GM12878 (cell line): ENCODE results near the gene HAGHL. TPM values are rescaled to one million over a fixed set of nuclear protein-coding genes. Genes with fewer than 3 reads are reported as not detected.
A peak's percentile ranks its signal among the peaks of the same experiment; 100 is the strongest.

Source experiments
- ATAC-seq: fragments of 200-7000 bp; cut with Tn5 transposase; 3 replicates; pipeline ENCODE4 v1.9.1; 2020; ENCODE audit warnings: mild to moderate bottlenecking, moderate library complexity
- BruUV-seq: library from RNA; stranded (reverse); fragments of 400-500 nt; replicated peaks from 2 replicates; lab custom pipeline; 2021; lab: Mats Ljungman, UMichigan
- CTCF ChIA-PET: fragments of 300-600 bp; sonication (Branson Sonifier 250); formaldehyde crosslinking; extraction: SDS; loops from one replicate; lab custom pipeline; 2021; ENCODE audit warnings: inconsistent platforms; lab: Yijun Ruan, JAX
- POLR2A ChIA-PET: fragments of 350-600 bp; formaldehyde crosslinking; extraction: SDS; loops from one replicate; lab custom pipeline; 2021; ENCODE audit warnings: inconsistent platforms; lab: Charles Lee
- RAD21 ChIA-PET: fragments of 300-600 bp; sonication (Branson Sonifier 250); formaldehyde crosslinking; loops from one replicate; lab custom pipeline; 2023; ENCODE audit warnings: antibody characterized with exemption; ENCODE audit not compliant: unreplicated experiment; lab: Charles Lee
- SMC1A ChIA-PET: fragments of 300-600 bp; sonication (Branson Sonifier 250); formaldehyde crosslinking; loops from one replicate; lab custom pipeline; 2023; ENCODE audit not compliant: unreplicated experiment, uncharacterized antibody; lab: Charles Lee
- DNase-seq: peaks from one replicate; pipeline ENCODE4 v3.0.0-alpha.2; 2011; ENCODE audit warnings: low read depth, low spot score
- FAIRE-seq: peaks from 3 replicates; lab custom pipeline; 2011; peaks lifted over from hg19 to GRCh38; lab: Jason Lieb, UNC
- H2AFZ ChIP-seq: 2 replicates; pipeline ENCODE4 v1.6.0; 2011; ENCODE audit warnings: low read depth, low read length, control low read depth; ENCODE audit not compliant: control insufficient read depth
- H3K27ac ChIP-seq: 2 replicates; pipeline ENCODE4 v1.5.1; 2011; ENCODE audit warnings: control low read depth; ENCODE audit not compliant: control insufficient read depth, insufficient read depth
- H3K27me3 ChIP-seq, 2 experiments: replicated peaks in 1 of 2; 2 replicates each; pipeline versions ENCODE4 v1.6.0 to v1.6.1; 2011; ENCODE audit warnings: low read length in 1 of 2; ENCODE audit not compliant: control insufficient read depth in 2 of 2, insufficient read depth in 2 of 2
- H3K36me3 ChIP-seq, 2 experiments: 2 replicates each; pipeline ENCODE4 v1.5.1; 2011; ENCODE audit warnings: low read length in 1 of 2; ENCODE audit not compliant: control insufficient read depth in 2 of 2, insufficient read depth in 2 of 2
- H3K4me1 ChIP-seq: 2 replicates; pipeline ENCODE4 v1.6.1; 2011; ENCODE audit warnings: mild to moderate bottlenecking, low read length, moderate library complexity, mixed read lengths; ENCODE audit not compliant: control insufficient read depth, insufficient read depth
- H3K4me2 ChIP-seq: 2 replicates; pipeline ENCODE4 v1.6.0; 2011; ENCODE audit warnings: control low read depth; ENCODE audit not compliant: control insufficient read depth, insufficient read depth
- H3K4me3 ChIP-seq: fragments of 200-600 bp; sonication (generic); 2 replicates; pipeline ENCODE4 v1.5.1; 2016
- H3K79me2 ChIP-seq: 2 replicates; pipeline ENCODE4 v1.6.0; 2011; ENCODE audit warnings: low read length; ENCODE audit not compliant: control insufficient read depth, insufficient read depth
- H3K9ac ChIP-seq: 2 replicates; pipeline ENCODE4 v1.8.0; 2011; ENCODE audit warnings: low read length, control low read depth, mixed read lengths; ENCODE audit not compliant: control insufficient read depth, insufficient read depth
- H3K9me3 ChIP-seq: replicated peaks from 3 replicates; pipeline ENCODE4 v1.5.1; 2011; ENCODE audit warnings: mild to moderate bottlenecking, low read length; ENCODE audit not compliant: control insufficient read depth, insufficient read depth
- H4K20me1 ChIP-seq: 2 replicates; pipeline ENCODE4 v1.6.0; 2011; ENCODE audit not compliant: control insufficient read depth, insufficient read depth
- BRCA1 ChIP-seq: IDR thresholded peaks from 2 replicates; pipeline ENCODE4 v1.6.1; 2011; ENCODE audit warnings: low read depth, low read length, improper control_type of control experiment
- PAX5 ChIP-seq: IDR thresholded peaks from 2 replicates; pipeline ENCODE4 v1.6.1; 2011; ENCODE audit warnings: low read depth, low read length, borderline replicate concordance
- SMARCA5 ChIP-seq: fragments of 450-650 bp; IDR thresholded peaks from 2 replicates; pipeline ENCODE4 v1.6.1; 2017; ENCODE audit warnings: mild to moderate bottlenecking
- SPI1 ChIP-seq: IDR thresholded peaks from 2 replicates; pipeline ENCODE4 v1.6.1; 2011; ENCODE audit warnings: low read depth, mild to moderate bottlenecking, low read length, moderate library complexity, borderline replicate concordance; ENCODE audit not compliant: insufficient read depth
- TCF12 ChIP-seq: IDR thresholded peaks from 2 replicates; pipeline ENCODE4 v1.6.1; 2011; ENCODE audit warnings: low read depth, mild to moderate bottlenecking, low read length
- WGBS: methylation state at CpG from one replicate; pipeline ENCODE4 v1.1.6; 2016; ENCODE audit warnings: low lambda C conversion rate; ENCODE audit not compliant: insufficient replicate concordance, insufficient coverage; ENCODE audit errors: missing lambda C conversion rate; 5-methylcytosine and 5-hydroxymethylcytosine counted together
- in situ Hi-C: fragments of 300-500 bp; cut with MboI; formaldehyde crosslinking; loops from 9 replicates; pipeline ENCODE4 v1.14.3; 2018; ENCODE audit warnings: mixed read lengths
- intact Hi-C: fragments of 100-400 bp; cut with micrococcal nuclease; formaldehyde crosslinking; loops from one replicate; pipeline ENCODE4 v1.14.2; 2022; ENCODE audit not compliant: unreplicated experiment
- polyA plus RNA-seq, 11 experiments: library from polyadenylated mRNA; depleted of rRNA in 4 of 11; unstranded in 6 of 11; stranded (reverse) in 5 of 11; fragments of >200 nt; fragmentation: Nextera tagmentation in 4 of 11; fragmentation: Illumina TruSeq in 1 of 11; extraction: Ambion mirVana in 4 of 11; extraction: Trizol in 1 of 11; gene quantifications; 1 replicate in 1 of 11; 2 replicates in 10 of 11; pipeline versions ENCODE4 v1.2.1 to v1.2.3, GENCODE V29; 2011 to 2016; ENCODE audit warnings: inconsistent platforms in 2 of 11, missing spikeins in 2 of 11, low read depth in 1 of 11
- total RNA-seq, 4 experiments: library from RNA; depleted of rRNA in 3 of 4; stranded (reverse); fragments of >200 nt in 3 of 4; fragmentation: Illumina TruSeq in 1 of 4; extraction: Trizol in 1 of 4; gene quantifications; 2 replicates each; pipeline versions ENCODE4 v1.2.1 to v1.2.3, GENCODE V29; 2013 to 2021
- TF ChIP-seq, protein P1 (sequence below): fragments of 450-650 bp; IDR thresholded peaks from 2 replicates; pipeline ENCODE4 v1.6.1; 2017; ENCODE audit warnings: mild to moderate bottlenecking
- TF ChIP-seq, protein P2 (sequence below): fragments of 450-650 bp; formaldehyde crosslinking; IDR thresholded peaks from 2 replicates; pipeline ENCODE4 v1.4.0; 2020; ENCODE audit warnings: mild to moderate bottlenecking, moderate library complexity
- TF ChIP-seq, protein P3 (sequence below), 3 experiments: IDR thresholded peaks in 2 of 3; conservative IDR thresholded peaks in 1 of 3; 2 replicates each; pipeline ENCODE4 v1.5.1; 2011; ENCODE audit warnings: low read depth in 3 of 3, low read length in 3 of 3, mild to moderate bottlenecking in 3 of 3, control low read depth in 2 of 3, moderate library complexity in 2 of 3, inconsistent platforms in 1 of 3, mixed read lengths in 1 of 3; ENCODE audit not compliant: control insufficient read depth in 2 of 3, insufficient read depth in 1 of 3; ENCODE audit errors: extremely low read depth in 1 of 3
- TF ChIP-seq, protein P4 (sequence below): fragments of 450-650 bp; formaldehyde crosslinking; IDR thresholded peaks from 2 replicates; pipeline ENCODE4 v1.5.0; 2022; ENCODE audit warnings: mild to moderate bottlenecking, missing genetic modification characterization

Gene HAGHL
- total and polyA plus RNA-seq, 10 of the 15 experiments (the other 5 are each of a cell fraction or from before 2014, with no cell fraction given): 0.23 to 44.6 (median 16.4) TPM

DNA sequence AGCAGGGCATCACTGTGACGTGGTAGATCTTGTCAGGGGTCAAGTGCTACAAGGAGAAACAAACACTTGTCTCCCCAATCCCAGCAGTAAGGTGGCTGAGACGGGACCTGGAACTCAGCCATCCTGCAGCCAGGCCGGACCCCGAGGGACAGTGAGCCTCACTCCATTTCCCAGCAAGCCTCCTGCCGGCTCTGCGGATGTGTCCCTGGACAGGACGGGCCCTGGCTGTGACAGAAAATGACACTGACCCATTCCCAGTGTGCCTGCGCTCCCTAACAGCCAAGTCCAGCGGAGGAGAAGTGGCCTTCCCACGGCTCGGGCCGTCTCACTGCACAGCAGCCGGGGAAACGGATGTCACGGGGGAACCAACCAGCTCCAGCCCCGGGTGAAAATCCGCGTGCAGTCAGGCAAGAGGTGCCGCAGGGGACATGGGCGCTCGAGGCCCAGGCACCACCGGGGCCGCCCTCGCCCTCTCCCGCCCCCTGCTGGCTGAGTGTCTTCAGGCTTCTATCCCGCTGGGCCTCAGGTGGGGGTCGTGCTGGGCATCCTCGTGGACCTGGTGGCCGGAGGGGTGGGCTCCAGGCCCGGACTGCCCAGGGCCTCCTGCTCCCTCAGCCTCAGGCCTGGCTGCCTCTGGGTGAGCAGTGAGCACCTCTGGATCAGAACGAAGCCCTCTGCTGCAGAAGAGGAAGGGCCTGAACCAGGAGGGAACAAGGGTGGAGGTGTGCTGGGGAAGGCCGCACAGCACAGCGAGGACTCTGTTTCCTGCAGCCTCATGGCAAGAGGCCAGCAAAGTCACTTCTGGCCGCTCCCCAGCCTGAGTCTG, 6.7 kb downstream of the HAGHL start:
- in situ Hi-C loops: no loop called here
- peaks cover 2% of the 10 kb centered on the region for H3K79me2 ChIP-seq
- H3K36me3 ChIP-seq: peaks cover 7 to 9% of the 10 kb centered on the region in 2 experiments; a peak in 3 of 4 replicates
- H3K9me3 ChIP-seq: no peaks in the 10 kb centered on the region
- H3K4me3 ChIP-seq: no peak overlapping the region
- no TSS peak for BruUV-seq
- ChIA-PET RAD21 (no interaction called here), POLR2A (no interaction called here), CTCF (interaction anchor here (1.3 kb wide), 1 partner anchor 13 kb away, joined by 4 read pairs; the partner anchor contains the start of gene ANTKMT), SMC1A (interaction anchor here (1.5 kb wide), 1 partner anchor 21 kb away, joined by 3 read pairs; no protein-coding TSS in a partner anchor)
- no peak overlapping the region for H2AFZ ChIP-seq
- H4K20me1 ChIP-seq: no peaks in the 10 kb centered on the region
- no peak for DNase-seq
- intact Hi-C loops: no loop called here
- peaks cover 35% of the 10 kb centered on the region for H3K4me1 ChIP-seq
- H3K4me2 ChIP-seq: no peak overlapping the region
- H3K27me3 ChIP-seq: no peaks in the 10 kb centered on the region
- peak; percentile 19; the same call in 1 of the 3 replicates for ATAC-seq
- no peak overlapping the region for H3K27ac ChIP-seq
- FAIRE-seq: no peak
- H3K9ac ChIP-seq: no peak overlapping the region
- 93% methylated on average over 34 of the region's 34 CpGs for WGBS
- TF ChIP-seq TCF12 (no peak), SPI1 (no peak), SMARCA5 (no peak), PAX5 (no peak), BRCA1 (no peak)
- TF ChIP-seq, protein P1, sequence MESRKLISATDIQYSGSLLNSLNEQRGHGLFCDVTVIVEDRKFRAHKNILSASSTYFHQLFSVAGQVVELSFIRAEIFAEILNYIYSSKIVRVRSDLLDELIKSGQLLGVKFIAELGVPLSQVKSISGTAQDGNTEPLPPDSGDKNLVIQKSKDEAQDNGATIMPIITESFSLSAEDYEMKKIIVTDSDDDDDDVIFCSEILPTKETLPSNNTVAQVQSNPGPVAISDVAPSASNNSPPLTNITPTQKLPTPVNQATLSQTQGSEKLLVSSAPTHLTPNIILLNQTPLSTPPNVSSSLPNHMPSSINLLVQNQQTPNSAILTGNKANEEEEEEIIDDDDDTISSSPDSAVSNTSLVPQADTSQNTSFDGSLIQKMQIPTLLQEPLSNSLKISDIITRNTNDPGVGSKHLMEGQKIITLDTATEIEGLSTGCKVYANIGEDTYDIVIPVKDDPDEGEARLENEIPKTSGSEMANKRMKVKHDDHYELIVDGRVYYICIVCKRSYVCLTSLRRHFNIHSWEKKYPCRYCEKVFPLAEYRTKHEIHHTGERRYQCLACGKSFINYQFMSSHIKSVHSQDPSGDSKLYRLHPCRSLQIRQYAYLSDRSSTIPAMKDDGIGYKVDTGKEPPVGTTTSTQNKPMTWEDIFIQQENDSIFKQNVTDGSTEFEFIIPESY: 0 out of 2 replicates have a peak, but pooled peaks have one; percentile 52
- TF ChIP-seq, protein P2, sequence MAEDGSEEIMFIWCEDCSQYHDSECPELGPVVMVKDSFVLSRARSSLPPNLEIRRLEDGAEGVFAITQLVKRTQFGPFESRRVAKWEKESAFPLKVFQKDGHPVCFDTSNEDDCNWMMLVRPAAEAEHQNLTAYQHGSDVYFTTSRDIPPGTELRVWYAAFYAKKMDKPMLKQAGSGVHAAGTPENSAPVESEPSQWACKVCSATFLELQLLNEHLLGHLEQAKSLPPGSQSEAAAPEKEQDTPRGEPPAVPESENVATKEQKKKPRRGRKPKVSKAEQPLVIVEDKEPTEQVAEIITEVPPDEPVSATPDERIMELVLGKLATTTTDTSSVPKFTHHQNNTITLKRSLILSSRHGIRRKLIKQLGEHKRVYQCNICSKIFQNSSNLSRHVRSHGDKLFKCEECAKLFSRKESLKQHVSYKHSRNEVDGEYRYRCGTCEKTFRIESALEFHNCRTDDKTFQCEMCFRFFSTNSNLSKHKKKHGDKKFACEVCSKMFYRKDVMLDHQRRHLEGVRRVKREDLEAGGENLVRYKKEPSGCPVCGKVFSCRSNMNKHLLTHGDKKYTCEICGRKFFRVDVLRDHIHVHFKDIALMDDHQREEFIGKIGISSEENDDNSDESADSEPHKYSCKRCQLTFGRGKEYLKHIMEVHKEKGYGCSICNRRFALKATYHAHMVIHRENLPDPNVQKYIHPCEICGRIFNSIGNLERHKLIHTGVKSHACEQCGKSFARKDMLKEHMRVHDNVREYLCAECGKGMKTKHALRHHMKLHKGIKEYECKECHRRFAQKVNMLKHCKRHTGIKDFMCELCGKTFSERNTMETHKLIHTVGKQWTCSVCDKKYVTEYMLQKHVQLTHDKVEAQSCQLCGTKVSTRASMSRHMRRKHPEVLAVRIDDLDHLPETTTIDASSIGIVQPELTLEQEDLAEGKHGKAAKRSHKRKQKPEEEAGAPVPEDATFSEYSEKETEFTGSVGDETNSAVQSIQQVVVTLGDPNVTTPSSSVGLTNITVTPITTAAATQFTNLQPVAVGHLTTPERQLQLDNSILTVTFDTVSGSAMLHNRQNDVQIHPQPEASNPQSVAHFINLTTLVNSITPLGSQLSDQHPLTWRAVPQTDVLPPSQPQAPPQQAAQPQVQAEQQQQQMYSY (CRISPR knock-in tag): no peak
- TF ChIP-seq, protein P3, sequence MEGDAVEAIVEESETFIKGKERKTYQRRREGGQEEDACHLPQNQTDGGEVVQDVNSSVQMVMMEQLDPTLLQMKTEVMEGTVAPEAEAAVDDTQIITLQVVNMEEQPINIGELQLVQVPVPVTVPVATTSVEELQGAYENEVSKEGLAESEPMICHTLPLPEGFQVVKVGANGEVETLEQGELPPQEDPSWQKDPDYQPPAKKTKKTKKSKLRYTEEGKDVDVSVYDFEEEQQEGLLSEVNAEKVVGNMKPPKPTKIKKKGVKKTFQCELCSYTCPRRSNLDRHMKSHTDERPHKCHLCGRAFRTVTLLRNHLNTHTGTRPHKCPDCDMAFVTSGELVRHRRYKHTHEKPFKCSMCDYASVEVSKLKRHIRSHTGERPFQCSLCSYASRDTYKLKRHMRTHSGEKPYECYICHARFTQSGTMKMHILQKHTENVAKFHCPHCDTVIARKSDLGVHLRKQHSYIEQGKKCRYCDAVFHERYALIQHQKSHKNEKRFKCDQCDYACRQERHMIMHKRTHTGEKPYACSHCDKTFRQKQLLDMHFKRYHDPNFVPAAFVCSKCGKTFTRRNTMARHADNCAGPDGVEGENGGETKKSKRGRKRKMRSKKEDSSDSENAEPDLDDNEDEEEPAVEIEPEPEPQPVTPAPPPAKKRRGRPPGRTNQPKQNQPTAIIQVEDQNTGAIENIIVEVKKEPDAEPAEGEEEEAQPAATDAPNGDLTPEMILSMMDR (IDR thresholded peaks at IDR 0.05 in 2 of 3, conservative IDR thresholded peaks at IDR 0.05 in 1 of 3; ENCODE audit: control insufficient read depth in 2 of 3, extremely low read depth in 1 of 3, insufficient read depth in 1 of 3, low read depth in 3 of 3, low read length in 3 of 3): peak; percentile 26 to 63 (median 30); a peak in 4 of 6 replicates
- TF ChIP-seq, protein P4, sequence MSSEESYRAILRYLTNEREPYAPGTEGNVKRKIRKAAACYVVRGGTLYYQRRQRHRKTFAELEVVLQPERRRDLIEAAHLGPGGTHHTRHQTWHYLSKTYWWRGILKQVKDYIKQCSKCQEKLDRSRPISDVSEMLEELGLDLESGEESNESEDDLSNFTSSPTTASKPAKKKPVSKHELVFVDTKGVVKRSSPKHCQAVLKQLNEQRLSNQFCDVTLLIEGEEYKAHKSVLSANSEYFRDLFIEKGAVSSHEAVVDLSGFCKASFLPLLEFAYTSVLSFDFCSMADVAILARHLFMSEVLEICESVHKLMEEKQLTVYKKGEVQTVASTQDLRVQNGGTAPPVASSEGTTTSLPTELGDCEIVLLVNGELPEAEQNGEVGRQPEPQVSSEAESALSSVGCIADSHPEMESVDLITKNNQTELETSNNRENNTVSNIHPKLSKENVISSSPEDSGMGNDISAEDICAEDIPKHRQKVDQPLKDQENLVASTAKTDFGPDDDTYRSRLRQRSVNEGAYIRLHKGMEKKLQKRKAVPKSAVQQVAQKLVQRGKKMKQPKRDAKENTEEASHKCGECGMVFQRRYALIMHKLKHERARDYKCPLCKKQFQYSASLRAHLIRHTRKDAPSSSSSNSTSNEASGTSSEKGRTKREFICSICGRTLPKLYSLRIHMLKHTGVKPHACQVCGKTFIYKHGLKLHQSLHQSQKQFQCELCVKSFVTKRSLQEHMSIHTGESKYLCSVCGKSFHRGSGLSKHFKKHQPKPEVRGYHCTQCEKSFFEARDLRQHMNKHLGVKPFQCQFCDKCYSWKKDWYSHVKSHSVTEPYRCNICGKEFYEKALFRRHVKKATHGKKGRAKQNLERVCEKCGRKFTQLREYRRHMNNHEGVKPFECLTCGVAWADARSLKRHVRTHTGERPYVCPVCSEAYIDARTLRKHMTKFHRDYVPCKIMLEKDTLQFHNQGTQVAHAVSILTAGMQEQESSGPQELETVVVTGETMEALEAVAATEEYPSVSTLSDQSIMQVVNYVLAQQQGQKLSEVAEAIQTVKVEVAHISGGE (CRISPR knock-in tag): no peak
